ENCODE results near the gene MUCL1.
A peak's percentile ranks its signal among the peaks of the same experiment; 100 is the strongest.
"Not testable (repeated sequence)": the region's sequence is repeated elsewhere in the genome, so short reads cannot be mapped to it uniquely, and the experiment has no call there.

The MUCL1 gene

GRCh38 chr12:54853933-54854538 lies at the start of gene MUCL1:
Gene MUCL1 (plus strand): TSS chr12:54854516. CDS start chr12:54854583, 67 bp downstream.
- peak; percentile 25 for DNase-seq

DNA sequence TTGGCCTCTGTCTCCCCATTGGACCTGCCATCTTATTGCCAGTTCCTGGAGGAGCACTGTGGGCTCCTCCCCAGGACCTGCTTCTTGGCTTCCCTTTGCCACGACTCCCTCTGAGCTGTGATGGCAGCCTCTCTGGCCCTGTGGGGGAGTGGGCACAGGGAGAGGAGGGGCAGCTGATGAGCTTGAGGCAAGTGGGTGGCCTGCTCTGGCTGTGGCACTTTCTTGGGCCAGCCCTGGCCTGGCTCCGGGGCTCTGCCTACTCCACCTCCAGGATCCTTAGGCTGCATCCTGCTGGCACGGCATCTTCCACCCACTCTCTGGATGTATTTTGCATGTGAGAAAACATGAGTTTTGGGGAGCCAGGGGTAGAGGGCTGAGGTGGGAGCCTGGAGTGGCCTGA lies 32.6 kb upstream of the MUCL1 start:
- no peak for DNase-seq

DNA sequence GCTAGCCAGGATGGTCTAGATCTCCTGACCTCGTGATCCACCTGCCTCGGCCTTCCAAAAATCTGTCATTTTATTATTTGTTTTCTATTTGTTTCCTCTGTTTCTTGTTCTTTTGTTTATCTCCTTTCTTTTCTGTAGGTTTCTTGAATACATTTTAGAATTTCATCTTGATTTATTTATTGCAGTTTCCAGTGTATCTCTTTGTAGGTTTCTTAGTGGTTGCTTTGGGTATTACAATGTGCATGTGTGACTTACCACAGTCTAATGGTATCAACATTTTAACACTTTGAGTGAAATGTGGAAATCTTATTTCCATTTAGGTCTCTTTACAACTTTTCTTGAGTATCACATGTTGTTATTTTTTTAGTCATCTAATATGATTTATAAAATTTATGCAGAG lies 29.9 kb upstream of the MUCL1 start:
- no peak for DNase-seq

DNA sequence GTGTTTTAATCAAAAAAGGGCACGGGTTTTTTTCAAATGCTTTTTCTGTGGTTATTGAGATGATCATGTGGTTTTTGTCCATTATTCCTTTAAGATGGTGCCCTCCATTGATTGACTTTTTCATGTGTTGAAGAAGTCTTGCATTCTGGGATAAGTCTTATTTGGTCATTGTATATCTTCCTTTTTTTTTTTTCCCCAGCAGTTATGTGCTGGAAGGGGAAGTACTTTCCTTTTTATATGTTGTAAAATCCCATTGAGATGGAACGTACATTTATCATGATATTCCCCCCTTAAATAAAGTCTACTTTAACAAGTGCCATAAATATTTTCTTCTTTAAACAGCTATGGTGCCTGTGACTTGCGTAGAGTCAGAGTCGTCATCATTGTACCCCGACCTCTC lies 24.8 kb upstream of the MUCL1 start:
- DNase-seq = no peak

DNA sequence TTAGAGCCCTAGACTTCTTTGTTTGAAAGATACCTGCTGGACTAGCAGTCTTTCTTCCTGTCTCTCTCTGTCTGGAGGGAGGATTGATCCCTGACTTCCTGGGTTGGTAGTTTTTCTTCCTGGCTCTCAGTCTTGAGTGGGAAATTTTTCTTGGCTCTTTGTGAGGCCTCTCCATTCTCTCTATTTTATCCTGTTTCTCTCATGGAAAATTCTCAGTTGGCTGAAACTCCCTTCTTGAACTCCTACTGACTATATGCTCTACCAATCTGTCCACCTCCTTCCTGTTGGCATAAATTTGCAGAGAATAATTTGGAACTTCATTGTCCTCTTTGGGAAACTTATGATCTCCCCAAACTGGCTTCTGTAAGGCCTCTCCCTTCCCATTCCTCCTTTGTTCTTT lies 24.1 kb upstream of the MUCL1 start:
- no peak for DNase-seq

DNA sequence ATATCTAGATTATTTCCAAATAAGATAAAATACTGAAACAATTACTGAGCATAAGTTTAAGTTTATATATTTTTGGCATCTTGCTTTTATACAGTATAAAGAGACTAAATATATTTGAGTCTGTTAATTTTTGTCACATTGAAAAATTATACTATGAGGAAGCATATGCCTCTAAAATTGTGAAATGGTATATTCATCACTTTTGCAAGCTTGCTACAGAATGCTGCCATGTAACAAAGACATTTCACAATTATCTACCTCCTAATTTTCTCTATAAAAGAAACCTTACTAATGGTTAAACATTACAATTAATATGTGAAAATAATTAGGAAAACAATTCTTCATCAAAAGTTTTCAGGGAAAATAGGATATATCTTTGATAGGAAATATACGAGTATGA lies 22.7 kb upstream of the MUCL1 start:
- DNase-seq = no peak

- DNase-seq = no peak
Measured at GRCh38 chr12:54840244-54840865, 14.0 kb upstream of the MUCL1 start.

GRCh38 chr12:54857406-54857805 lies 3.1 kb downstream of the MUCL1 start:
- DNase-seq = no peak

DNA sequence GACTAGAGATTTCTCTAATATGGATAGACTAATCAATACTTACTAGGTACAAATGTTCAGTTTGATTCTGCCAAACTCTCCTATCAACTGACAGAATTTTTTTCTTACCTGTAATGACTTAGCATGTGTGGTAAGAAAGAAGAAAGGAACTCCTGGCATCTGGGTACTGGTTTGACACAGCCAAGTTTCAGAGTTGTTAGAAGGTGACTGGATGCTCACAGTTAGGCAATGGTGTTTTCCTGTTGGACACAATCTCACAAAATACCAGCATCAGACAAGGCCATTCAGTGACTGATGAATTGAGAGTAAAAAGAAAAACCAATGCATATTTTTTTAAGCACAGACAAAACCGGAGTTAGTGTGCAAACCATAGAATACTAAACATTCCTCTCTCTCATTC lies 4.2 kb downstream of the MUCL1 start:
- no peak for DNase-seq

- no peak for DNase-seq
Measured at GRCh38 chr12:54859502-54859901, 5.2 kb downstream of the MUCL1 start.

- no peak for DNase-seq
Measured at GRCh38 chr12:54861927-54862326, 7.6 kb downstream of the MUCL1 start.

- no peak for DNase-seq
Measured at GRCh38 chr12:54863948-54864618, 9.8 kb downstream of the MUCL1 start.

DNA sequence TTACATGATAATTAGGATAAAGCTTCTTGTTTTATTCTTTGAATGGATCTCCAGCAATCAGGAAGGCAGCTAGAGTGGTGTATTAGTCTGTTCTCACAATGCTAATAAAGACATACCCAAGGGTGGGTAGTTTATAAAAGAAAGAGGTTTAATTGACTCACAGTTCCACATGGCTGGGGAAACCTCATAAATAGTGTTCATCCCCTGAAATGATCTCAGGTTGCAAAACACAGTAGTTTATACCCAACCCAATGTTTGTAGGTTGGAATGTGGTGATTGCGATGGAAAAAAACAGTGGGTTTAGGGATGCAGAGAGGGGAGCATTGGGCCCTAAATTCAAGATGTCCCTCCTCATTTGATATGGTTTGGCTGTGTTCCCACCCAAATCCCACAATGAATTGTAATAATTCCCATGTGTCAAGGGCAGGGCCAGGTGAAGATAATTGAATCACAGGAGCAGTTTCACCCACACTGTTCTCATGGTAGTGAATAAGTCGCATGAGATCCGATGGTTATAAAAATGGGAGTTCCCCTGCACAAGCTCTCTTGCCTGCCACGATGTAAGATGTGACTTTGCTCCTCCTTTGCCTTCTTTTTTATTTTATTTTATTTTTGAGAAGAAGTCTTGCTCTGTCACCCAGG lies 11.5 kb downstream of the MUCL1 start:
- DNase-seq = no peak

GRCh38 chr12:54868690-54869089 lies 14.4 kb downstream of the MUCL1 start:
- no peak for DNase-seq

GRCh38 chr12:54870048-54870447 lies 15.7 kb downstream of the MUCL1 start:
- no peak for DNase-seq

GRCh38 chr12:54870617-54871016 lies 16.3 kb downstream of the MUCL1 start:
- no peak for DNase-seq

- DNase-seq = no peak
Measured at GRCh38 chr12:54879150-54879549, 24.8 kb downstream of the MUCL1 start.

DNA sequence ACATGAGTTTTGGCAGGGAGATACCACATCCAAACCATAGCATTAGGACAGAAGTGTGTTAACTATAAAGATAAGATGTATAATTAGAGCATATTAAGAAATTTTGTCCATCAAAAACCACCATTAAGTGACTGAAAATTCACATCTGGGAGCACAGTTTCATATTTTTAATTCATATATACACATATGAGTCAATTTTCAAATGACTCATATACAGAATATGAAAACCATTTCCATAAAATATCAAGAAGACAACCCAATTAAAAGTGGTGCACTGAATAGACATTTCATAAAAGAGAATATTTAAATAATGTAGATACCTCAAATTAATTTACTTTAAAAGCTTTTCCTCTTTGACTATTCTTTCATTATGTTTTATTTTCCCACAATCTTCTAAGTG lies 25.3 kb downstream of the MUCL1 start:
- no peak for DNase-seq

GRCh38 chr12:54882079-54882478 lies 27.8 kb downstream of the MUCL1 start:
- DNase-seq = no peak

- not testable (repeated sequence) for DNase-seq
Measured at GRCh38 chr12:54882597-54882996, 28.3 kb downstream of the MUCL1 start.

- not testable (repeated sequence) for DNase-seq
Measured at GRCh38 chr12:54888428-54888827, 34.1 kb downstream of the MUCL1 start.

- no peak for DNase-seq
Measured at GRCh38 chr12:54890339-54890738, 36.0 kb downstream of the MUCL1 start.

- DNase-seq = peak; percentile 73
Measured at GRCh38 chr12:54891717-54892478, 37.6 kb downstream of the MUCL1 start.

All from NCI-H1436 treated with DMSO at 0.1 percent for 48 hours (cell line).